Peyer's patch (tissue), 4 donors: ENCODE data around the gene SHB. TPM values are rescaled to one million over a fixed set of nuclear protein-coding genes. Genes with fewer than 3 reads are reported as not detected.
A peak's percentile ranks its signal among the peaks of the same experiment; 100 is the strongest.

Source experiments
- DNase-seq, 3 donors: peaks; one replicate each; pipeline ENCODE4 v3.0.0-alpha.2; 2017 to 2019
- H3K27ac ChIP-seq, 4 donors: fragments of 200-600 bp; sonication (generic); one replicate each; pipeline ENCODE4 v1.5.1; 2016 to 2019
- H3K27me3 ChIP-seq, 2 donors: fragments of 200-600 bp; sonication (generic); one replicate each; pipeline ENCODE4 v1.5.1; 2019
- H3K36me3 ChIP-seq, 3 donors: fragments of 200-600 bp; sonication (generic); one replicate each; pipeline ENCODE4 v1.5.1; 2016 to 2019
- H3K4me1 ChIP-seq, 4 donors: fragments of 200-600 bp; sonication (generic); one replicate each; pipeline ENCODE4 v1.5.1; 2016 to 2019
- H3K4me3 ChIP-seq, 4 donors: fragments of 200-600 bp; sonication (generic); 1 replicate in 3 of 4; 2 replicates in 1 of 4; pipeline ENCODE4 v1.5.1; 2016 to 2019; ENCODE audit warnings: mild to moderate bottlenecking in 1 of 4
- H3K9me3 ChIP-seq, 4 donors: fragments of 200-600 bp; sonication (generic); one replicate each; pipeline ENCODE4 v1.5.1; 2016 to 2019; ENCODE audit warnings: mild to moderate bottlenecking in 1 of 4
- CTCF ChIP-seq, 6 experiments: fragments of 450-650 bp in 4 of 6; fragments of 200-600 bp in 2 of 6; sonication (generic) in 1 of 6; IDR thresholded peaks; one replicate each; pipeline ENCODE4 v1.5.1; 2017 to 2019; ENCODE audit warnings: antibody characterized with exemption in 6 of 6, mild to moderate bottlenecking in 3 of 6, moderate library complexity in 1 of 6
- POLR2A ChIP-seq, 2 donors: fragments of 450-650 bp; IDR thresholded peaks; one replicate each; pipeline ENCODE4 v1.5.1; 2017; ENCODE audit warnings: antibody characterized with exemption in 2 of 2, mild to moderate bottlenecking in 2 of 2, moderate library complexity in 2 of 2
- total RNA-seq, 4 donors: library from RNA; depleted of rRNA; stranded (reverse); fragments of >200 nt; gene quantifications; one replicate each; pipeline ENCODE4 v1.1.0, GENCODE V29; 2016

The SHB gene
- total RNA-seq, 4 donors from 2014 or later, result 14.5 to 31.1 (median 25.6) TPM

DNA sequence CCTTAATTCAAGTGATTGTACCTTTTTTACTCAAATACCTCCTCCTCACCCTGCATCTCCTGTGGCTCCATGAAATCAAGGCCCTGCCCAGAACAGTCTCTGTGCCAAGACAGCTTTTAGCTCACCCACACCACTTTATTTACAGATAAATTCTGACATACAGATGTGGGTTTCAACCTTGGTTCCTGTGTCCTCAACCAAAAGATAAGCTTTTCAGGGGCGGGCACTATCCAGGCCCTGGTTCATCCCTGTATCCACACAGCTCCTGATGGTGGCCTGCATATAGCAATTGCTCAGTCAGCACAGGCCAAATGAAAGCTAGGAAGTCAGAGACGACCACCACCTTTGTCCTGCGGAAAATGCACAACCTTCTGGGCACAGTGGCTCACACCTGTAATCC lies 8.3 kb downstream of the SHB start:
- Histone ChIP-seq H3K27ac (no peak overlapping the region), H3K4me1 (peaks cover 0 to 39% (median 0%) of the 10 kb centered on the region in 4 donors), H3K9me3 (no peaks in the 10 kb centered on the region), H3K36me3 (no peaks in the 10 kb centered on the region), H3K27me3 (no peaks in the 10 kb centered on the region), H3K4me3 (no peak overlapping the region)
- no peak for TF ChIP-seq CTCF (IDR thresholded peaks at IDR 0.05)
- no peak for TF ChIP-seq POLR2A (IDR thresholded peaks at IDR 0.05)
- no peak for DNase-seq

DNA sequence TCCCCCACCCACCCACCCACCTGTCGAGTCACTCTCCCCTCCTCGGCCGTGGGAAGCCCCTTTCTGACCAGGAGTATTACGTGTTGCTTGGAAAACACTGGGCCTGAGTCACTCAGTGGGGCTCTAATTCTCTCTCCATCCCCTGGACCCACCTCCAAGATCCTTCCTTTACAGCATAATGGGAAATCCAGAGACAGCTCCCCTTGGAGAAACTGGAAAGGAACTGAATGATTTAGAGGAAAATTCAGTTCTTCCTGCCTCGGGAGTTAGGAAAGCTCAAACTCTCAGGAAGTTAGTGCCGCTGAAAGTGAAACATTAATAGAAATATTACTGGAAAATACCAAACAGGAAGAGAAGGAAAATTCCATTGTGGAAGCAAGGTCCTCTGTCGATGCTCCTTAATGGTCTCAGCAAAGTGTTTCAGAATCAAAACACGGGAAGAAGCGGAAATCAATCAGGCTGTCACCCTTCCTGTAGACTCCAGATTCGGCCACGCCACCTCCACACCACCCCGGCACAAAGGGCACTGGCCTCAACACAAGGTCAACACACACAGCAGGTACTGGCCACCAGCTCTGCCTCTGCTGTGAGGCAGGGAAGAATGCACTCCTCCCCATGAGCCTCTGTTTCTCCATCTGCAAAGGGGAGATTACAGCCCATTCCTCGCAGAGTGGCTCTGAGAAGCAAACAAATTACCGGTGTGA lies 9.6 kb downstream of the SHB start:
- Histone ChIP-seq H3K9me3 (no peaks in the 10 kb centered on the region), H3K27ac (peak overlapping the region in 1 of 4 donors; percentile 27), H3K27me3 (no peaks in the 10 kb centered on the region), H3K4me3 (no peak overlapping the region), H3K4me1 (peaks cover 0 to 27% (median 0%) of the 10 kb centered on the region in 4 donors), H3K36me3 (no peaks in the 10 kb centered on the region)
- TF ChIP-seq POLR2A (IDR thresholded peaks at IDR 0.05) (no peak), CTCF (IDR thresholded peaks at IDR 0.05) (no peak)
- DNase-seq, result no peak

DNA sequence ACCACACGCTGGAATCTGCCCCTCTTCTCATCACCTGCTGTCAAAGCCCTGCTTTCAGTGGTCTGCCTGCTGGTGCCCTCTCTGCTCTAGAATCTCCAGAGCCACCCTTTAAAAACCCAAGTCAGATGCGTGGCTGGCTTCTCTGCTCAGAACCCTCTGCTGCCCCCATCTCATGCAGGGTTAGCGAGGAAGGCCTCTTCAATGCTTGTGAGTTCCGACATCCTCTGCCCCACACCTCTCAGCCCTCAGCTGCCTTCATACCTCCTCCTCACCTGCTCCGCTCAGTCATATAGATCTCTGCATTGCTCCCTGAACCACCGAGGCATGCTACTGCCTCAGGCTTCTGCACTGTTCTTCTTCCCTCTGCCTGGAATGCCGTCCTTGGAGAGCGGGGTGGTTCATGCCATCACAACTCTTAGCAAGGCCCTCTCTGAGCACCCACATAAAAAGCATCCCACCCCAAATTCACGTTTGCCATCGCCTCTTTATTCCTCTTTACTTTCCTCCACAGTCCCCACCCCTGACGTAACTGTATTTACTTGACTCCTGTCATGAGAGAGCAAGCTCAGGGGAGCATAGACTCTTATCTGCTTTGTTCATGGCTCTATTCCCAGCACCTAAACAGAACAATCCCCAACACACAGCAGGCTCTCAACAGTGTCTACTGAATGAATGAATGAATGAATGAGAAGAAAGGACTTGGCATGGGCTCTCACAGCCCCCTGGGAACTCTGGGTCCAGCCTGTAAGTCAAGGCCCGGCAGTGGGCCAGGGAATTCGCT lies 10.4 kb downstream of the SHB start:
- H3K27ac ChIP-seq, result no peak overlapping the region
- H3K9me3 ChIP-seq, result no peaks in the 10 kb centered on the region
- no peak overlapping the region for H3K4me3 ChIP-seq
- DNase-seq, result no peak
- H3K27me3 ChIP-seq, result no peaks in the 10 kb centered on the region
- no peaks in the 10 kb centered on the region for H3K36me3 ChIP-seq
- TF ChIP-seq POLR2A (IDR thresholded peaks at IDR 0.05) (no peak), CTCF (IDR thresholded peaks at IDR 0.05) (no peak)
- H3K4me1 ChIP-seq, result peaks cover 0 to 20% (median 0%) of the 10 kb centered on the region in 4 donors

DNA sequence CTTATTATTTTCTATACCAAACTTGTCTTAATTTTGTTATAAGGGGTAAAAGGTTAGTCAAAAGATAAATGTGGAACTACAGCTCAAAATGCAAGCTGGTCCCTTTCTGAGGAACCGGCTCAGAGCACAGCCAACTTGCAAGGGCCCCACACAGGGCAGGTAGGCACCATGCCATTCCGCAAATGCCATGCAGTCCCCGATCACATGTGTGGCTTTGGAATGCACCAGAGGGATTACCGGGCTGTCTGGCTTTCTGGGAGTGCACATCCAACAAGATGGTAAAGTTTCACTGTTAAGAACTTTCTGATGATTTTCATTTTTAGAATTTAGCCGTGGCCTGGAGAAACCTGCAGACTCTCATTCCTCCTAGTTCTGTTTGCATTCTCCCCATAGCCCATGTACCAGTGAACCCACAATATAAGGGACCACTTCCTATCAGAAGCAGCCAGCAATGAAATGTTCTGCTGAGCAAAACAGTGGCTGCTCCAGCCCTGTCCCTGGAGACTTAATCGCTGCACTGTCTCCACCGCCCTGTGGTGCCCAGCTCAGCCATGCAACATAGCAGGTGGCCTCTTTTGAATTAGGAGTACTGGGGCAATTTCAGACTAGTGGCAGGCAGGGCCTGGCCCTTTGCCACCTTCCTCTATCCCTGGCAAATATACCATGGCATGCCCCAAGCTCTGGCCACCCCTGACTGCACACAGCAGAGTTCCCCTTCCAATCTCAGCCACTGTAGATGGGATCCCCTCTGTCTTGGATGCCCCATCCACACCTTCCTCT lies 11.4 kb downstream of the SHB start:
- no peaks in the 10 kb centered on the region for H3K36me3 ChIP-seq
- H3K4me3 ChIP-seq, result no peak overlapping the region
- peaks cover 0 to 12% (median 0%) of the 10 kb centered on the region in 4 donors for H3K4me1 ChIP-seq
- no peaks in the 10 kb centered on the region for H3K9me3 ChIP-seq
- DNase-seq, result no peak
- H3K27ac ChIP-seq, result no peak overlapping the region
- TF ChIP-seq POLR2A (IDR thresholded peaks at IDR 0.05) (no peak), CTCF (IDR thresholded peaks at IDR 0.05) (no peak)
- no peaks in the 10 kb centered on the region for H3K27me3 ChIP-seq

DNA sequence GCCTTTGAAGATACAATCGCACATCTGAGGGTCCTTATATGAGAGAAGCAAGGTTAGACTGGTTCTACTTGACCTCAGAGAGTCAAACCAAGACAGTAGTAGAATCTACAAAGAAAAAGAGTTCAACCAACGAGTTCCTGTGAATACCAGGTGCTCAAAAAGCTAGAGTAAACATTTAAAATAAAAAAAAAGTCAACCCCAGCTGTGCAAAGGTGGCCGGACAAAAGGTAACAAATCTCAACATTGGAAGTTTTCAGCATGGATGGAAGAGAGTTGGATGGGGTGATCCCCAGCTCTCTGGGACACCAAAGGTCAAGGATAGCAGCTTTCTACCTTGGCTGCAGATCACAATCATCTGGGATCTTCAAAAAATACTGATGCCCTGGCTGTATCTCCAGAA lies 14.4 kb downstream of the SHB start:
- Histone ChIP-seq H3K4me1 (peaks cover 0 to 5% (median 0%) of the 10 kb centered on the region in 4 donors), H3K27me3 (no peaks in the 10 kb centered on the region), H3K36me3 (no peaks in the 10 kb centered on the region), H3K4me3 (no peak overlapping the region), H3K9me3 (no peaks in the 10 kb centered on the region), H3K27ac (no peak overlapping the region)
- no peak for DNase-seq
- TF ChIP-seq CTCF (IDR thresholded peaks at IDR 0.05), result no peak
- no peak for TF ChIP-seq POLR2A (IDR thresholded peaks at IDR 0.05)
